Stimulated activated CD4-positive, alpha-beta T cell treated with anti-CD3 and anti-CD28 coated beads, Interleukin-4, amount 100 ng/mL, for 1 hour (primary cell): ENCODE measurements around the gene SRGAP3.

ENCODE experiments used
- DNase-seq: peaks from one replicate; pipeline ENCODE4 v3.0.0-alpha.2; 2020

The SRGAP3 gene

DNA sequence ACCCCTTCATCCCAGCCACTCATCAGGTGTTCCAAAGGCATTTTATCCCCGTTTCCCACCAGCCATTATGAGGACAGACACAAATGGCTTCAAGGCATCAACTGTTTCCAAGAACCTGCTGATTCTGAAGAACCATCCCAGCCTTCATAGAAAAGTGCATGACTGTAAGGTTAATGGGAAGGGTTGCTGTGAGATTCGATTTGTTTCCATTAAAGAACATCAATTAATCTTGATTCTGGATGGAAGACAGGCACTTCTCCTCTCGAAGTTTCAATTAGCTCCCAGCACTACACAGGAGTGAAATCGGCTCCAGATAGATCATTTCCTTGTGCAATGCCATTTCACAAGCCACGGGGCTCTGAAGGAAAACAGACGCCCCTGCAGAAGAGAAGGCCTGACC lies 25.8 kb downstream of the SRGAP3 start:
- DNase-seq, result no peak

DNA sequence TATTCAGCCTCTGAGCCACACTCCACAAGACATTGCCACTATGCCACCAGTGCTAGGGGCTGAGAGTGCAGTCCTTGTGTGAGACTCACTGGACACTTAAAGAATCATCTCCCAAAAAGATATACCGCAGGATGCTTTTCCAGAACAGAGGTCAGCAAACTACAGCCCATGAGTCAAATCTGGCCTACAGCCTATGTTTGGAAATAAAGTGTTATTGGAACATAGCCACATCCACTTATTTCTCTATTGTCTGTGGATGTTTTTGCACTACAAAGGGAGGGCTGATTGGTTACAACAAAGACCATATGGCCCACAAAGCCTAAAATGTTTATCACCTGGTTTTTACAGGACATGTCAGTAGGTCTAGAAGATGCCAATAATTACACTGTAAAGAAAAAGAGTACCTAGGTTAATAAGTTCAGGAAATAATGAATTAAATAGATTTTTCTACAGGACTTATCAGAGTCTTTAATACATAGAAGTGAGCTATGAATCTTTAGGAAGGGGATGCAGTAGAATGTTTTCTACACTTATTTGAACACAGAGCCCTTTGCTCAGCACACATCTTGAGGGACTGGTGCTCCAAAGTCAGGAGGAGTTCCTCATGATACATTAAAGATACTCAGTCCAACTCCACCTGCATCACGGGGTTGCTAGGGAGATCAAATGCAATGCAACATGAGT lies 26.3 kb downstream of the SRGAP3 start:
- no peak for DNase-seq

DNA sequence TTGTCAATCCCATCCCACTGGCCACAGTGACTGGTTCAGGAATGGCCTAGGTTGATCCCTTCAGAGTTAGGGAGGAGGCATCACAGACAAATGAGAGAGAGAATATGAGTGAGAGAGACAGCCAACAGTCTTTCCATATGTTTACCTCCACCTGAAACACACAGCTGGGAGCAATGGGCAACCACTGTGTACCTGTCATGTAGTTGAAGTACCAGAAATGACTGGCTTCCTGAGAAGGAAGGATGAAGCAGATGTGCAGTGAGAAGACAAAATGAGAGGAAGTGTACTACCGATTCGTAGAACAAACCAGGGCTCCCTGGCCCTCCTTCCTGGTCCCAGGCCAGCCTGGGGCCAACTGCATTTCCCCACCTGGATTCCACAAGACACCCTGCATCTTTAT lies 27.4 kb downstream of the SRGAP3 start:
- DNase-seq, result no peak

DNA sequence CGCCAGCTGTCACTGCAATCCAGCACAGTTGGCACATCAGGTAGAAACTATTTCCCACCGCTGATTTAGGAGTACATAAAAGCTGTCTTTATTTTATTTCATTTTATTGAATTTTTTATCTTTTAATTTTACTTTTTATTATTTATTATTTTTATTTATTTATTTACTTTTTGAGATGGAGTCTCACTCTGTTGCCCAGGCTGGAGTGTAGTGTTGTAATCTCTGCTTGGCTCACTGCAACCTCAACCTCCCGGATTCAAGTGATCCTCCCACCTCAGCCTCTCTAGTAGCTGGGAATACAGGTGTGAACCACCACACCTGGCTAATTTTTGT lies 31.0 kb downstream of the SRGAP3 start:
- no peak for DNase-seq

DNA sequence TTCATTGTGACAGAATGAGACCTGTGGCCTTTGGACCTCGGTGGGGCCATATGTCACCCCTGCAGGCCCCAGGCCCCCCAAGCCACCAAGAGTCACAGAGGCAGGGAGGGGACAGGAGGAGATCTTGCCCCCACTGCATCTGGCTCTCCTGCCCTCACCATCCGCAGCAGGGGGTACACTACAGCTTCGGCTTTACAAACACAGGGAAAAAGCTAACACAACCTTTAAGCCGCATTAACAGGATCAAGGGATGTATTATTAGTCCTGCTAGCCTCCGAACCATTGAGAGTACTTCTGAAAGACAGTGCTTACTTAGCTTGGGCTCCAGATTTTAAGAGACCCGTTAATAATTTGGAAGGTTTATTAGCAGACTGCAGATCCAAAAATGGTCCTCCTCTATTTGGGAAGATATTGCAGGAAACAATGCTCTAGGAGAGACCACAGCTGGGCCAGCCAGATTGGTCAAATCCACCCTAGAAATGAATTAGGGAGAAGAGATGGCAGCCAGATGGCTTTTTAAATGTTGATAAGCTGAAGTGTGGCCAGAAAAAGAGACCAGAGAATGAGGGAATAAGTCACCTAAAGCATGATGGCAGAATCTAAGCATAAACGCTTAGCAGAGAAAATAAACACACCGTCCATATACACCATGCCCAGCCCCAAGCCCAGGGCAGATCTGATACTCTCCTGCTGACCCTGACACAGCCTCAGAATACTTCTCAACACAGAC lies 31.5 kb downstream of the SRGAP3 start:
- no peak for DNase-seq

DNA sequence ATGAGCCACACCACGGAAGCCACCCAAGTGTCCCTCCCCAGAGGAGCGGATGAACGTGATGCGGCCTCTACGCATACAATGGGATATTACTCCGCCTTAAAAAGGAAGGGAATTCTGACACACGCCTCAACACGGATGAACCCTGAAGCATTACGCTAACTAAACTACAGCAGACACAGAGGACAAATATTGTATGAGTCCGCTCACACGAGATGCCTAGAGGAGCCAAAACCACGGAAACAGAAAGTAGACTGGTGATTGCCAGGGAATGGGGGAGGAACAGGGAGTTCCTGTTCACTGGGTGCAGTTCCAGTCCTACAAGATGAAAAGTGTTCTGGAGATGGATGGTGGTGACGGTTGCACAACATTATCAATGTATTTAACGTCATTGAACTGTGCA lies 32.7 kb downstream of the SRGAP3 start:
- DNase-seq, result no peak

DNA sequence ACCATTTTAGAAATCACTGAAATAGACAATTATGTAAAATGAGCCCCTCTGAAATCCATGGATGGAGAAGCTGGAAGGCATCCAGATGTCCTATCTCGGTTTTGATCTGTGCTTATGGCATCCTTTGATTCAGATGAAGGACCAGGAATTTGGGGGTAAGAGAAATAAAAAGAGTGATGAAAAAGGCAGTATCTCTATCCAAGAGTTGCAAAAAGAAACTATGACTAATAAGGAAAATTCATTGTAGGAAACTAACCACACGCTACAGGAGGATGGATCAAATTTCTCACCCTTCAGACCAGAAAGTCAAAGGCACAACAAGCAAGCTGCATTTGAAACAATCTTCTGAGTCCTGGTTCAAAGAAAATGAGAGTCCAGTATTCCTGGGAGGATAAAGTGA lies 34.8 kb downstream of the SRGAP3 start:
- DNase-seq, result no peak

DNA sequence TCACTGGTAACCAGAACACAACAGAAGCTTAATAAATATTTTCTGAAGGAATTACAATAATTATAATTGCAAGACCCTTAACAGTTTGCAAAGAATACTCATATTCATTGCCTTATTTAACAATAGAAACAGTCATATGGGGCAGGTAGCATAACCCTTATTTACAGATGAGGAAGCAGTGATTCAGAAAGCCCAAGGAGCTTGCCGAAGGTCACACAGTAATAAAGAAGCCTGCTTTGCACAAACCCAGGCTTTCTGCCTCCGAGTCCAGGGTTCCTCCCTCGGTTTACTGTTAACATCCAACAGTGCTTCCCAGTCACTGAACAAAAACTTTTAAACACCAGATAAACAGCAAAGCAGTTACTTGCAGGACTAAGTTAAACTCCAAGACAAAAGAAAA lies 35.3 kb downstream of the SRGAP3 start:
- no peak for DNase-seq

DNA sequence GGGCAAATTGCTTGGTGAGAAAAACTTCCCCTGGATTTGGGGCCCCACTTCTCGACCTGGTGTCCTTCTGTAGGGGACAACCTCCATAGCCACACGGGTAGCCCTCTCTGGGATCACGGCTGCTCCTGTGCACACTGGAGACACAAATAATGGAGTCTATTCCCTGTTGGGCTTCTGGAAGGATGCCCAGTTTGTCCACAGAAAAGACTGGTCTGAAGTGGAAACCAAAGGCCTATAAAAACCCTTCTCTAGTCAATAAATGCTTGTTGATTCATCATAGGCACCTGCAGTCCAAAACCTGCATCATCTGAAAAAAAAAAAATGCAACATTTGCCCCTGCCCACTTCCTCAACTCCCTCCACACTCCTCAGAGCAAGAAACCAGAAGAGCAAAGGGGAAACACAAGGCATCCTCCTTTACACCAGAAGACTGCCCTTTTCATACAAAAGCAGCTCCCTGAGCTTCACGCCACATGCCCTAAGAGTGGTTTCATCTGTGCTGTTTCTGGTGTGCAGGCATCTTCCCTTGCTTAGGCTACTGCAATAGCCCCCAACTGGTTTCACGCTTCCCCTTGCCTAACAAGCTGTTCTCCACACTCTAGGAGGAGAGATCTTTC lies 36.3 kb downstream of the SRGAP3 start:
- no peak for DNase-seq

DNA sequence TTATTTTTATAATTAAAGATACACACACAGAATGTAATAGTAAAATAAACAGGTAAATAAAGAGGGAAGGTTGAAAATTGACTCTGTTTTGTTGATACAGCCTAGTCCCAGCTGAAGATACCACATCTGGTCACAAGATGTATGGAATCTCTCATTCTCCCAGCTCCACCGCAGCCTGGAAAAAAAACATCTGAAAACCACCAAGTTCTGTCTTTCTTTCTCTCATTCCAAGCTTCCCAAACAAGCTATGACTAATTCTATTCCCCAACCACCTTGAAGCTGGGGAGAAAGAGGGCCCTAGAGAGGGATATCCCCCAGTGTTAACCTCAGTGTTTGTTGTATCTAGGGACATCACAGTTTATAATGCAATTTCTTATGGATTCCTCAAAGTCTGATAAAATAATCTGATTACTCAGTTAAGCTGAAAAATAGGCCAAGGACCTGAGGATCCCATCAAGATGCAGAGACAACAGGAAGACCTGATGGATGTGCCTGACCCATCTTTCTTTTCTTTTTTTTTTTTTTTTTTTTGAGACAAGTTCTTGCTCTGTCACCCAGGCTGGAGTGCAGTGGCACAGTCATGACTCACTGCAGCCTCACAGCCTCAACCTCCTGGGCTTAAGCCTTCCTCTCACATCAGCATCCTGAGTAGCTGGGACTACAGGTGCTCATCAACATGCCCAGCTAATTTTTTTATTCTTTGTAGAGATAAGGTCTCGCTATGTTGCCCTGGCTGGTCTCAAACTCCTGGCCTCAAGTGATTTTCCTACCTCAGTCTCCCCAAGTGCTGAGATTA lies 38.1 kb downstream of the SRGAP3 start:
- DNase-seq, result no peak

DNA sequence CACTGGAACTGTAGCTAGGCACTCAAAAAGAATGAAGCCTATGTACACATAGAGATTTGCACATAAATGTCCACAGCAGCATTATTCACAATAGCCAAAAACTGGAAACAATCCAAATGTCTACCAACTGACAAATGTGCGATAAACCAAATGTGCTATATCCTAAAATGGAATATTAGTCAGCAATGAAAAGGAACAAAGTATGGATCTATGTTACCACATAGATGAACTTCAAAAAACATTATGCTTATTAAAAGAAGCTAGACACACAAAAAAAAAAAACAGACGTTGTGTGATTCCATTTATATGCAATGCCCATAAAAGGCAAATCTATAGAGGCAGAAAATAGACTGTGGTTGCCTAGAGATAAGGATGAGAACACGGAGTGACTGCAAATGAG lies 39.7 kb downstream of the SRGAP3 start:
- DNase-seq, result no peak

DNA sequence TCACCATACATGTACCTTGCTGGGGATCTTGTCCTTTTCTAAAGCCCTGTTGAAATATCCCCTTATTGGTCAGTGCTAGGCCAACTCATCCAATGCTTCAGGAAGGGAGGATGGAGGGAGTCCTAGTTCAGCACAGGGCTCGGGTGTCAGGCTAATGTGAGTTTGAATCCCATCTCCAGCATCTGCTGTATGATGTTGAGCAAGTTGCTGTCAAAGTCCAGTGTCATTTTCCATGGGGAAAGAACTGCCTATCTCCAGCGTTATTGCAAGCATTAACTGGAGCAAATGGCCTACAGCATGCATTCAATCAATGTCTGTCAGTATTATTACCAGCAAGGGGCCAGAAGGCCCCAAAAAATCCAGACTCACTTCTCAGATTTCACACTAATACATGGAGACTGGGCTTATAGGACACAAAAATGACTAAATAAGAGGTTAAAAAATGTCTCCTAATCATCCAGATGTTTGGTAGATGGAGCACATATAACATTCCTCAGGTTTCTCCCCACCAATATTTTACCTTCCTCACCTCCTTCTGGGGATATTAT lies 40.8 kb downstream of the SRGAP3 start:
- DNase-seq, result no peak

DNA sequence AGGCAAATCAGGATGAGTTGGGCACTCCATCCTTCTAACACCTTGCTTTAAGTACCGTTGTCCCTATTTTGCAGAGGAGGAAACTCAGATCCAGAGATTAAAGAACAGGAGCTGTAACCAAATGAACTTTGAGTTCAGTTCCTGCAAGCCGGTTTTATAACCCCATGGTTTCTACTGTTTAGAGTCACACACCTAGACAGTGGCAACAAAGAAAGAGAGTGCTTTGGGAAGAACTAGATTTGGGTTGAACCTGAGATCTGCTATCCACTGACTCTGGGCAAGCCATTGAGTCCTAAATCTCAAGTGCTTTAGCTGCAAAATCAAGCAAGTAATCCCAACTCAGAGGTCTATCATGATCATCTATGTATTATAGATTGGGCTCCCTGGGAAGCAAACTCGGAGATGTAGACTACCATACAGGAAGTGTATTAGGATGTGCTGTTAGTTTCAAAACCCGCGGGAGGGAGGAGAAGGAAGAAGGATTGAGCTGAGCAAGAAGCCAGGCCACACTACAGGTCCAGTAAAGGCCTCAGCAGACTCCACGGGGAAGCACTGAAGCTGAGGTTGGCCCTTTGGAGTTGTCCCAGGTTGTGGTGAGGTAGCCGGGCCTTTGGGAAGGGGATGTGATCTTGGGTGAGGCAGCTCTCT lies 42.2 kb downstream of the SRGAP3 start:
- no peak for DNase-seq

DNA sequence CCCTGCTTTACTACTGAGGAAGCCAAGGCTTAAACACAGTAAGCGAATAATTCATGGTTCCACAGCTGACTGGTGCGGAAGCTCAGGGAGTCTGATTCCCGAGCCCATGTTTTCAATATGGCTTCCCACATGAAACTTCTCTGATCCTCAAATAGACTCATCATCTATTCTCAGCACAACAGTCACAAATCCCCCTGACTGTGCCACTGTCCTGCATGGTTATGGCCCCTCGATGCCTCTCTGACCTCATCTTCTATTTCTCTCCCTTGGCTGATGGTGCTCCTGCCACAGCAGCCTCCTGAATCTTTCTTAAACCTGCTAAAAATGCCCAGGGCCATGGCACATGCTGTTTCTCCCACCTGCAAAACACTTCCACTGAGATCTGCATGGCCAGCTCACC lies 43.2 kb downstream of the SRGAP3 start:
- DNase-seq, result no peak

DNA sequence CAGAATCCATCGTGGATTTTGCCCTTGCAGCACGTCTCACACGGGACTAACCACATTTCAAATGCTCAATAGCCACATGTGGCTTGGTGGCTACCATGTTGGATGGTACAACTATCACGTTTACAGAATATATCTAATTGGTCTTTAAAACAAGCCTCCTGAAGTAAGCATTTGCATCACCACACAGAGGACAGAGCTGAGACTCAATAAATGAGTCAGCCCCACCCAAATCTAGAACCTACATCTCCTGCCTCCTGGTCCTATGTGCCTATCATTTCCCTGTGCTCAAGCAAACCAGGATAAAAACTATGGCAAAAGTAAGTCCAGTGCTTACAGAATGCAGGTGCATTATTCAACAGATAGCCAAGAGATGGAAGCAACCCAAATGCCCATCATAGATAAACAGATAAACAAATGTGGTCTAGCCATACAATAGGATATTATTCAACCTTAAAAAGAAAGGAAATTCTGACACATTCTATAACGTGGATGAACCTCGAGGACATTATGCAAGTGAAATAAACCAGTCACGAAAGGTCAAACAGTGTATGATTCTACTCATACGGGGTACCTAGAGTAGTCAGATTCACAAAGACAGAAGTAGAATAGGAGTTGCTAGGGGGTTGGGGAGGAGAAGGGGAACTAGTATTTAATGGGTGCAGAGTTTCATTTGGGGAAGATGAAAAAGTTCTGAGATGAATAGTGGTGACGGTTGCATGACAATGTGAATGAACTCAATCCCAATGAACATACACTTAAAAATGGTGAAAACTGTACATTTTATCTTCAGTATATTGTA lies 43.9 kb downstream of the SRGAP3 start:
- no peak for DNase-seq

DNA sequence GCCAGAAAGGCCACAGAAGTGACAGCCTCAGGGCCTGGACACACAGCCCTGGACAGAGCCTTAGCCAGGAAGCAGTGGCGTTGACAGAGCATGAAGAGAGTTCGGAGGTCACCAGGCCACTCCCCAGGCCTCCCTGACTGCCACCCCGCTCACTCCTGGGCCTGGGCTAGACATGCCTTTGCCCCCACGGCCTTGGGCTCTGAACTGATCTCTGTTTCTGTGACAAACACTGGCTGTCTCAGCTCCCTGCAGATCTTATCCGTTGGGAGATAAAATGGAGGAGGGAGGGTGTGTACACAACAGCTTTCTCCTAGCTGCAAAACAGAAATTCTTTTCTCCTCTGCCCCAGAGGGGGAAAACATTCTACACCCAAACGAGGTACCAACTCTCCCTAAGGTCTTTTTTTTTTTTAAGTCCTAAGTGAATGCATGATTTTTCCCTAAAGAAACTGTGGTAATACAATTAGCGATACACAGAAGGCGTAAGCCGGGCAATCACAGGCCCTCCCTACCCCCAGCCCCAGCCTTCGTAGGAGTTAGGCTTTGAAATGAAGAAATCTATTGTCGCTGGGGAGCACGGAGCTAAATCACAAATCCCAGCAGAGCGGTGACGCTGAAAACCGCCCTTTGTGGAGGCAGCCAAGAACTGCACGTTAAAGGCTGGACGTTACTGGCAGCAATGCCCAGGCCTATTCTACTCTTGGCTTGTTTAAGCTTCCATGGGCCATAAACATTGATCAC lies 45.0 kb downstream of the SRGAP3 start:
- DNase-seq, result no peak

DNA sequence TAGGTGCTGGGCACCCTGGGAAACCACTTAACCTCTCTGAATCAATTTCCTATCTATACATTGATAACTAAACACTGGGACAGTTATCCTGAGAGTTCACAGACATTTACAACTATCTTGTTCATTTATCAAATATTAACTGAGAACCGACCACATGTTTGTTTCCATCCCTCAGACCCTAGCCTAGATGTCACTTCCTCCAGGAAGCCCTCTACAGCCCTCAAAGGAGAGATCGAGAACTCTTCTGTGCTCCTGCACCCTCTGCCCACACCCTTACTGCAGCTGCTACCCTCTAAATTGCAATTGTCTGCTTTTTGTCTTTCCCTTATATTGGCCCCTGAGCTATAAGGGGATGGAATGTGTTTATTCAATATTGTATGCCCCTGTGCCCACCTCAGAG lies 46.1 kb downstream of the SRGAP3 start:
- DNase-seq, result no peak

DNA sequence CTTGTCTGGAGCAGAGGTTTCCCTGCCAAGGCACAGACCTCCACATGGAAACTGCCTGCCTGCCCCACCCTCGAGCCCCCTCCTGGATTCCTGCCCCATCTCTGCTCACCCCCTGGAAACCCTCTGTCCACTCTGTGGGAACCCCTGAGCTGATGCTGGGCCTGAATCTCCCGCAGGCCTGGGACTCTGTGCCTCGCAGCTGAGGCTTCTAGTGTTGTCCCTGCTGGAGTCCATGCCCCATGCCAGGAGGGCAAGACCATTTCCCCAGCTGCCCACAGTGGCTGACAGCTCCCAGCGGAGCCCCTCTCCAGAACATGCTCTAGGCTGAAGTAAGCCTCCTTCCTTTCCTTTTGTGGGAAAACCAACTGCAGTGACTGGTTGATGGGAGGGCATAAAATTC lies 46.9 kb downstream of the SRGAP3 start:
- no peak for DNase-seq

DNA sequence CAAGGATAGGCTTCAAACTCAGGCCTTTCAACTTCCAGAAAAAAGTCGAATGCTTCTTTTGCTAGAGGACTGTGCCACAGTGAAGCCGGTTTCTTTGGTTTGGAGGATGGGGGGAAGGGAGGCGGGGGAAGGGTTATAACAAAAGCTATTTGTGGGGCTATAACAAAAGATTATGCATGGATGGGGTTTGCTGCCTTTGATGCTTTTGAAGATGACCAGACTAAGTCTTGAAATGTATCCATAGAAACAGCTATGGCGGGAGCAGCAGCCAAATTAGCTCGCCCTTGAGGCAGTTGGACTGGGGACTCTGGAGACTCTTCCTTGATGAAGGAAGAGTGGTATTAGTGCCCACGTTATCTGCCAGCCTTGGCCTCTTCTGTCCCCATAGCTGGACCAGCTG lies 47.5 kb downstream of the SRGAP3 start:
- DNase-seq, result no peak

DNA sequence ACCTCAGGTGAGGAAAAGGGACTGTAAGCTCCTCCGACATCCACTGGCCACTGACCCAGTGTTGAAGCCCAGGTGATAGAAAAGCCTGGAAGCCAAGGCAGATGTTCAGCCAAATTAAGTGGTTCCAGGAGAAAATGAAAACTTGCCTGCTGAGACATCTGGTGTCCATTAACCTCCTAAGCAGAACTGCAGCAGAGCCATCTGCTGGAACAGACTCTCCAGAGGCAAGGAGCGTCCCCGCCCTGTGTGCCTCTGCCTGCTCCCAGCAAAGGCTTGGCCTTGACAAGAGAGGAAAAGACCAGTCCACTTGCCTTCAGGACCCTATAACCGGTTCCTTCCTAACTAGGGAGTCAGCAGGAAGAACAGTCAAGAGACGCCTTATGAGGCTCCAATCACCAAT lies 48.2 kb downstream of the SRGAP3 start:
- DNase-seq, result no peak

DNA sequence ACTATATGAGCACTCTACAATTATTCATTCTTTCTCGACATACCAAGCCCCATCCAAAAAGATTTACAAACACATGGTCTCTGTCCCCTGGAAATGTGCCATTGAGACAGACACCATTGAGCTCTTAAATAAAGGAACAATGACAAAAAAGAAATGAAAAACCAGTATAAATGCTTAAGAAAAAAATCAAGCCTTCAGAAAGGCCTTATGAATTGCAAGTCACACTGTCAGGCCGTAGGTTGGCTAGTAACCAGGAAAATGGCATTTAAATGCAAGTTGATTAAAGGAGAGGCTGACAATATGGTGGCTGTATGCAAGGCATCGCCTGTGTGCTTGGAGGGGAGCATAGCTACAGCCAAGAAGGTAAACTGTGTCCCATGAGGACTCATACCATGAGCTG lies 49.7 kb downstream of the SRGAP3 start:
- no peak for DNase-seq
